GM19035 (cell line): ENCODE measurements around the gene SPATA25.

Experiments
- ATAC-seq: cut with Tn5 transposase; IDR thresholded peaks from one replicate; pipeline ENCODE4 v1.9.1; 2021; ENCODE audit not compliant: unreplicated experiment

SPATA25 gene

GRCh38 chr20:45841407-45842129, 45.9 kb downstream of the SPATA25 start:
- no peak for ATAC-seq

DNA sequence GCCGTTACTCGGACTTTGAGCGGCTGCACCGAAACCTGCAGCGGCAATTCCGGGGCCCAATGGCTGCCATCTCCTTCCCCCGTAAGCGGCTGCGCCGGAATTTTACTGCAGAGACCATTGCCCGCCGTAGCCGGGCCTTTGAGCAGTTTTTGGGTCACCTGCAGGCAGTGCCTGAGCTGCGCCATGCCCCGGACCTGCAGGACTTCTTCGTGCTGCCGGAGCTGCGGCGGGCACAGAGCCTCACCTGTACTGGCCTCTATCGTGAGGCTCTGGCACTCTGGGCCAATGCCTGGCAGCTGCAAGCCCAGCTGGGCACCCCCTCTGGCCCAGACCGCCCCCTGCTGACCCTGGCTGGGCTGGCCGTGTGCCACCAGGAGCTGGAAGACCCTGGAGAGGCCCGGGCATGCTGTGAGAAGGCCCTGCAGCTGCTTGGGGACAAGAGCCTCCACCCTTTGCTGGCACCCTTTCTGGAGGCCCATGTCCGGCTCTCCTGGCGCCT, 46.7 kb downstream of the SPATA25 start:
- no peak for ATAC-seq

DNA sequence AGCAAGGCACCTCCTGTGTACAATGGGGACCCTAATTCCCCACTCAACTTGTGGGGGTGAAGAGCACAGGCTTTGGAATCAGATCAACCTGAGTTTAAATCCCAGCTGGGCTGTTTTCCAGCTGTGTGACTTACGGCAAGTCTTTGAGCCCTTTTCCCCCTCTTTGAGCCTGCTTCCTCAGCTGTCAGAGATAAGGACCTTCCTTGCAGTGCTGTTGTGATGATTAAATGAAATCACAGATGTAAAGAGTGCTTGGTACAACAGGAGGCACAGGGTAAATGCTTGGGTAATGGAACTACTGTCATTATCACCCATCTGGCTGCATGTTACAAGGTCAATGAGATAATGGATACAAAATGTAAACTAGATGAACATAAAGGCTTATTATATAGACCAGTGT, 50.6 kb downstream of the SPATA25 start:
- no peak for ATAC-seq
